ENCODE results near the gene SLC25A48.
A peak's percentile ranks its signal among the peaks of the same experiment; 100 is the strongest.

SLC25A48 gene

DNA sequence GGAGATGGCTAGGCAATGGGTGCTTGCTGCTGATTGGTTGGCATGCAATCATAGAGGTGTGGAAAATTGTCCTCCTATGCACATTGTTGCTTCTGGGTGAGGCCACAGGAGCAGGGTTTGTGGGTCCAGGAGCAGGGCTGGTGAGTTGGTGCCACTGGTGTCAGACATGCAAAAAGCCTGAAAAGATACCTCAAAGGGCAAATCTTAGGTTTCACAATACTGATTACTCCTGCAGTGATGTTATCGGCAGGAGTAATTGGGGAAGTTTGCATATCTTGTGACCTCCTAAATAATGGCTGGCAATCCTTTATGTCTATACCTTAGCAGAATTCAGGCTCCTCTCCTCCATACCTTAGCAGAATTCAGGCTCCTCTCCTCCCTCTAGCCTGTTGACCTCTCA is 25.2 kb downstream of the SLC25A48 start:
- H3K14ac ChIP-seq (ENCODE audit: low read length) = no peak overlapping the region
- no peak overlapping the region for H2AFZ ChIP-seq (ENCODE audit: insufficient read depth, low read length, poor library complexity)
- no peaks in the 10 kb centered on the region for H3K4me1 ChIP-seq (ENCODE audit: control insufficient read depth in 1 of 2, insufficient read depth in 2 of 2, low read length in 2 of 2)
- H3K27ac ChIP-seq (ENCODE audit: low read depth, low read length) = no peak overlapping the region
- H3K4ac ChIP-seq (ENCODE audit: low read depth, low read length) = no peak overlapping the region
- H2AK5ac ChIP-seq (ENCODE audit: low read length) = no peak overlapping the region
- no peak overlapping the region for H4K12ac ChIP-seq (ENCODE audit: low read depth, low read length)
- H2BK12ac ChIP-seq (ENCODE audit: low read length) = no peak overlapping the region
- H4K8ac ChIP-seq (ENCODE audit: low read depth, low read length) = no peak overlapping the region
- no peaks in the 10 kb centered on the region for H3K36me3 ChIP-seq (ENCODE audit: control insufficient read depth in 1 of 2, insufficient read depth in 2 of 2, low read length in 2 of 2)
- H2BK120ac ChIP-seq (ENCODE audit: insufficient read depth, low read length, poor library complexity) = no peak overlapping the region
- no peaks in the 10 kb centered on the region for H3K27me3 ChIP-seq (ENCODE audit: insufficient read depth, low read length)
- DNase-seq = no peak
- WGBS (ENCODE audit: extremely low coverage, insufficient coverage, insufficient read length) = no CpG with 5 or more reads among the region's 1 CpG
- no peaks in the 10 kb centered on the region for H3K79me2 ChIP-seq (ENCODE audit: control insufficient read depth, insufficient read depth, low read length, poor library complexity)
- no peaks in the 10 kb centered on the region for H3K79me1 ChIP-seq (ENCODE audit: low read length)
- no peak overlapping the region for H3K23ac ChIP-seq (ENCODE audit: low read length)
- H4K91ac ChIP-seq (ENCODE audit: low read depth, low read length) = no peak overlapping the region
- no peak overlapping the region for H3K4me2 ChIP-seq (ENCODE audit: low read length)
- no peak overlapping the region for H3K4me3 ChIP-seq (ENCODE audit: low read depth, low read length)
- no peak overlapping the region for H3K18ac ChIP-seq (ENCODE audit: low read length)
- peaks cover 6% of the 10 kb centered on the region for H3K9me3 ChIP-seq (ENCODE audit: insufficient read depth, low read depth, low read length)
- H3K9ac ChIP-seq (ENCODE audit: low read length) = no peak overlapping the region
- no peak overlapping the region for H2BK5ac ChIP-seq (ENCODE audit: low read depth, low read length, poor library complexity)

DNA sequence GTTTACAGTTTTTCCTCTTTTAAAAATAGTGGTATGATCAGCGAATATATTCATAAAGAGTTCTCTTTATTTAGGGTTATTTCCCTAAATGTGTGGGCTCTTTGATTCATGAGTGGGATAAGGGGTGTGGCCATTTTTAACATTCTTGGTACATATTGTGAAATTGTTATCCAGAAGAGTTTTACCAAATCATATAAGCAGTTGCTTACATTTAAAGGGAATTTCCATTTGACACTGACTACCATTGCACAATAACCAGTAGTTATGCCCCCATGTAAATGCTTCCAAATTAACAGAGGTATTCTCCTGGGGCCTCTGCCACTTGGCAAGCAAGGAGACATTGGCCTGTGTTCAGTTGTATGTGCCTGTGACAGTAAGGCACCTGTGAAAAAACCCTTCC is 27.2 kb downstream of the SLC25A48 start:
- Histone ChIP-seq H4K91ac (ENCODE audit: low read depth, low read length) (no peak overlapping the region), H2AK5ac (ENCODE audit: low read length) (no peak overlapping the region), H3K18ac (ENCODE audit: low read length) (no peak overlapping the region), H3K27ac (ENCODE audit: low read depth, low read length) (no peak overlapping the region), H3K36me3 (ENCODE audit: control insufficient read depth in 1 of 2, insufficient read depth in 2 of 2, low read length in 2 of 2) (no peaks in the 10 kb centered on the region), H3K4ac (ENCODE audit: low read depth, low read length) (no peak overlapping the region), H4K12ac (ENCODE audit: low read depth, low read length) (no peak overlapping the region), H3K14ac (ENCODE audit: low read length) (no peak overlapping the region), H4K8ac (ENCODE audit: low read depth, low read length) (no peak overlapping the region), H3K79me1 (ENCODE audit: low read length) (no peaks in the 10 kb centered on the region), H3K4me3 (ENCODE audit: low read depth, low read length) (no peak overlapping the region), H2AFZ (ENCODE audit: insufficient read depth, low read length, poor library complexity) (no peak overlapping the region), H3K23ac (ENCODE audit: low read length) (no peak overlapping the region), H2BK120ac (ENCODE audit: insufficient read depth, low read length, poor library complexity) (no peak overlapping the region), H3K79me2 (ENCODE audit: control insufficient read depth, insufficient read depth, low read length, poor library complexity) (no peaks in the 10 kb centered on the region), H3K27me3 (ENCODE audit: insufficient read depth, low read length) (no peaks in the 10 kb centered on the region), H3K9me3 (ENCODE audit: insufficient read depth, low read depth, low read length) (peaks cover 1% of the 10 kb centered on the region), H3K4me2 (ENCODE audit: low read length) (no peak overlapping the region), H3K4me1 (ENCODE audit: control insufficient read depth in 1 of 2, insufficient read depth in 2 of 2, low read length in 2 of 2) (no peaks in the 10 kb centered on the region), H2BK5ac (ENCODE audit: low read depth, low read length, poor library complexity) (no peak overlapping the region), H2BK12ac (ENCODE audit: low read length) (no peak overlapping the region), H3K9ac (ENCODE audit: low read length) (no peak overlapping the region)
- no CpG with 5 or more reads among the region's 1 CpG for WGBS (ENCODE audit: extremely low coverage, insufficient coverage, insufficient read length)
- DNase-seq = peak in 1 of 2 donors; percentile 4

DNA sequence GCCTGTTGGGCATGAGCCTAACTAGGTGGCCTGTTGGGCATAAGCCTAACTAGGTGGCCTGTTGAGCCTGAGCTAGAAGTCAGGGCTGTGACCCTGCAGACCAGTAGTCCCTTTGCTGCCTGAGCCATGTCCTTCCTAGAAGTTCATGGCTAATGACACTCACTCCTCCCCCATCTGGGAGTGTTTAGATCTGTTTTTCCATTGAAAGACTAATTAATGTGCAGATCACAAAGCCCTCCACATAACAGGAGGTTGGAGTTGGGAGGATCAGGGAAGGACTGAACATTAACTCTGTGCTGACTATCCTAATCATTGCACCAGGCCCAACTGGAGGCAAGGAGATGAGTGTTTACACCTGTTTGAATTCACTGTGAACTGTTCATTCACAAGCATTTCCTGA is 27.6 kb downstream of the SLC25A48 start:
- H2BK120ac ChIP-seq (ENCODE audit: insufficient read depth, low read length, poor library complexity) = no peak overlapping the region
- no peak overlapping the region for H4K12ac ChIP-seq (ENCODE audit: low read depth, low read length)
- no peaks in the 10 kb centered on the region for H3K27me3 ChIP-seq (ENCODE audit: insufficient read depth, low read length)
- H4K91ac ChIP-seq (ENCODE audit: low read depth, low read length) = no peak overlapping the region
- no peak overlapping the region for H3K4me3 ChIP-seq (ENCODE audit: low read depth, low read length)
- no peak overlapping the region for H2AK5ac ChIP-seq (ENCODE audit: low read length)
- H4K8ac ChIP-seq (ENCODE audit: low read depth, low read length) = no peak overlapping the region
- H3K27ac ChIP-seq (ENCODE audit: low read depth, low read length) = no peak overlapping the region
- no peaks in the 10 kb centered on the region for H3K79me1 ChIP-seq (ENCODE audit: low read length)
- DNase-seq = no peak
- no peak overlapping the region for H2BK12ac ChIP-seq (ENCODE audit: low read length)
- H2BK5ac ChIP-seq (ENCODE audit: low read depth, low read length, poor library complexity) = no peak overlapping the region
- no peak overlapping the region for H3K9ac ChIP-seq (ENCODE audit: low read length)
- no peaks in the 10 kb centered on the region for H3K4me1 ChIP-seq (ENCODE audit: control insufficient read depth in 1 of 2, insufficient read depth in 2 of 2, low read length in 2 of 2)
- H3K18ac ChIP-seq (ENCODE audit: low read length) = no peak overlapping the region
- H3K79me2 ChIP-seq (ENCODE audit: control insufficient read depth, insufficient read depth, low read length, poor library complexity) = no peaks in the 10 kb centered on the region
- H3K4me2 ChIP-seq (ENCODE audit: low read length) = no peak overlapping the region
- H2AFZ ChIP-seq (ENCODE audit: insufficient read depth, low read length, poor library complexity) = no peak overlapping the region
- H3K14ac ChIP-seq (ENCODE audit: low read length) = no peak overlapping the region
- H3K9me3 ChIP-seq (ENCODE audit: insufficient read depth, low read depth, low read length) = peaks cover 1% of the 10 kb centered on the region
- H3K23ac ChIP-seq (ENCODE audit: low read length) = no peak overlapping the region
- H3K36me3 ChIP-seq (ENCODE audit: control insufficient read depth in 1 of 2, insufficient read depth in 2 of 2, low read length in 2 of 2) = no peaks in the 10 kb centered on the region
- H3K4ac ChIP-seq (ENCODE audit: low read depth, low read length) = no peak overlapping the region

DNA sequence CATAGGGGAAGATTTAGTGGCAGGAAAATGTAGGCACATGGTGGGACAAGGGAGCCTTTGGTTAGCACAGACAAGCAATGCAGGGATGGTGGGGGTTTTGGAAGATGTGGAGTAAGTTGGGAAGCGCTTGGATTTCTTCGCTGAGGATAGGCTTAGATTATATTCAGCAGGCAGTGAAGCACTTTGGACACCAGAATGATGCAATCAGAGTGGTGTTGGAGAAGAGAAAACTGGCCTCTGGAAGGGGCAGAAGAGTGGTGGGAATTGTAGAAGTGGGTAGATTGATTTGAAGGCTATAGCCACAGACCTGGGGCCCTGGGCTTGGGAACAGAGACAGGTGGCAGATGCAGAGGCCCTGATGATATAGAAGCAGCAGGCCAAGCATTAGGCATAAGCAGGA is 28.3 kb downstream of the SLC25A48 start:
- no peak overlapping the region for H3K23ac ChIP-seq (ENCODE audit: low read length)
- no peak overlapping the region for H3K9ac ChIP-seq (ENCODE audit: low read length)
- 100% methylated on average over 2 of the region's 2 CpGs for WGBS (ENCODE audit: extremely low coverage, insufficient coverage, insufficient read length)
- H3K4me1 ChIP-seq (ENCODE audit: control insufficient read depth in 1 of 2, insufficient read depth in 2 of 2, low read length in 2 of 2) = no peaks in the 10 kb centered on the region
- H3K4me2 ChIP-seq (ENCODE audit: low read length) = no peak overlapping the region
- no peak overlapping the region for H2AFZ ChIP-seq (ENCODE audit: insufficient read depth, low read length, poor library complexity)
- H3K36me3 ChIP-seq (ENCODE audit: control insufficient read depth in 1 of 2, insufficient read depth in 2 of 2, low read length in 2 of 2) = no peaks in the 10 kb centered on the region
- no peak overlapping the region for H2BK12ac ChIP-seq (ENCODE audit: low read length)
- H3K18ac ChIP-seq (ENCODE audit: low read length) = no peak overlapping the region
- H3K14ac ChIP-seq (ENCODE audit: low read length) = no peak overlapping the region
- H3K27me3 ChIP-seq (ENCODE audit: insufficient read depth, low read length) = no peaks in the 10 kb centered on the region
- no peaks in the 10 kb centered on the region for H3K79me1 ChIP-seq (ENCODE audit: low read length)
- no peak overlapping the region for H2AK5ac ChIP-seq (ENCODE audit: low read length)
- no peak overlapping the region for H2BK5ac ChIP-seq (ENCODE audit: low read depth, low read length, poor library complexity)
- no peak overlapping the region for H4K91ac ChIP-seq (ENCODE audit: low read depth, low read length)
- no peak overlapping the region for H4K12ac ChIP-seq (ENCODE audit: low read depth, low read length)
- H4K8ac ChIP-seq (ENCODE audit: low read depth, low read length) = no peak overlapping the region
- H3K9me3 ChIP-seq (ENCODE audit: insufficient read depth, low read depth, low read length) = peaks cover 1% of the 10 kb centered on the region
- no peaks in the 10 kb centered on the region for H3K79me2 ChIP-seq (ENCODE audit: control insufficient read depth, insufficient read depth, low read length, poor library complexity)
- no peak overlapping the region for H2BK120ac ChIP-seq (ENCODE audit: insufficient read depth, low read length, poor library complexity)
- no peak overlapping the region for H3K27ac ChIP-seq (ENCODE audit: low read depth, low read length)
- no peak overlapping the region for H3K4me3 ChIP-seq (ENCODE audit: low read depth, low read length)
- H3K4ac ChIP-seq (ENCODE audit: low read depth, low read length) = no peak overlapping the region
- DNase-seq = no peak
